NCI-H2107 treated with DMSO at 0.1 percent for 48 hours (cell line): ENCODE data around the gene XCR1.
A peak's percentile ranks its signal among the peaks of the same experiment; 100 is the strongest.
"Not testable (repeated sequence)": the region's sequence is repeated elsewhere in the genome, so short reads cannot be mapped to it uniquely, and the experiment has no call there.

Source experiments
- DNase-seq: peaks from one replicate; lab custom pipeline; 2025; ENCODE audit not compliant: unreplicated experiment; lab: John Stamatoyannopoulos, UW

XCR1 gene

GRCh38 chr3:46007280-46007679, 20.0 kb downstream of the XCR1 start:
- no peak for DNase-seq

DNA sequence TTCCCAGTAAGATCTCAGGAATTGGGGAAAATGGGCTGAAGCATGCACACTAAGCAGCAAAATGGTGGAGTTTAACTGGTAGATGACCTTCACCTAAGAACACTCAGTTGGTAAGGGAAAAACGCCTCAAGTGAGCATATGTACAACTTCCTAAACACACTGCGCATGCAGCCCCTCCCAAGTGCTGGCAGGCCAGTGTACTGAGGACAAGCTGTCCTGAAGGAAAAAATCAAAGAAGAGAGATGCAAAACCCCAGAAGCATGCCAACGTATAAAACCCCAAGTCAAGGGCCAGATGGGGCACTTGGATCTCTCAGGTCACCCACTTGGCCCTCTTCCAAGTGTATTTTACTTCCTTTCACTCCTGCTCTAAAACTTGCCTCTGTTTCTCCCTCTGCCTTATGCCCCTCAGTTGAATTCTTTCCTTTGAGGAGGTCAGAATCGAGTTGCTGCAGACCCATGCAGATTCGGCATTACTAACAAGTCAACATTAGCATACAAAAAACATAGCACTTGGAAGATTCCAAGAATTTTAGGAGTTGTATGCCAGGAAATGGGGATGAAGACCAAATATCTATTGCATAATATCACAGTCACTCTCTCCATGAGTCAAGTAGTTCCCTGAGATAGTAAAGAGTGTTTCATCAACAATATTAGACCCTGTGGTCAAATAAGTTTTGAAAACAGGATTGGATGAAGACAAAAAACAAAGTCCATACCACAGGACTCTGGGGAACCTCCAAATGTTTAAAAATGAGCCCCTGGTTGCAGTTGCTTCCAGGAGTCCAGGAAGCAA, 20.8 kb downstream of the XCR1 start:
- DNase-seq: no peak

GRCh38 chr3:46003706-46004105, 23.6 kb downstream of the XCR1 start:
- not testable (repeated sequence) for DNase-seq

GRCh38 chr3:46001178-46001577, 26.1 kb downstream of the XCR1 start:
- no peak for DNase-seq

DNA sequence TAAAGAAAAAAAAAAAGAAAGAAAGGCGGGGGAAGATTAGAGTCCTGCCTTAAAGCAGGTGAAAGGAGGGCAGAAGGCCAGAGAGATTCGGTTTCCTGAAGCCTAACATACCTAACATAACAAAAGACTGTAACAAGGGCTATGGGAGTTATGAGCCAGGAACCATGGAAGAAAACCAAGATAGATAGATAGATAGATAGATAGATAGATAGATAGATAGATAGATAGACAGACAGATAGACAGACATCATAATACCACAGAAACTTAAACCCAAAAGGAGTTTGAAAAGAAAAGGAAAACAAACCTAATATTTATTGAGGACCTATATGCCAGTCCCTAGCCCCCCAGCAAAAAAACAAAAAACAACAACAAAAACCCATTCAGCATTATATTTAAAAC, 29.3 kb downstream of the XCR1 start:
- DNase-seq: no peak

DNA sequence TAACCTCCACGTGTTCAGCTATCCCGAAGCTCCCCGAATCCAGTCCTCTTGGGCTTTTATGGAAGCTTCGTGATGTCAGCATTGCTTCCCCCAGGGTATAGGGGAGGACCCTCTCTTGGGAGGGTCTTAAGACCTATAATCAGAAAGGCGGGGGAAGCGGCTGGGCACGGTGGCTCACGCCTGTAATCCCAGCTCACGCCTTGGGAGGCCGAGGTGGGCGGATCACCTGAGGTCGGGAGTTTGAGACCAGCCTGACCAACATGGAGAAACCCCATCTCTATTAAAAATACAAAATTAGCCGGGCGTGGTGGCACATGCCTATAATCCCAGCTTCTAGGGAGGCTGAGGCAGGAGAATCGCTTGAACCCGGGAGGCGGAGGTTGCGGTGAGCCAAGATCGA, 29.8 kb downstream of the XCR1 start:
- not testable (repeated sequence) for DNase-seq

DNA sequence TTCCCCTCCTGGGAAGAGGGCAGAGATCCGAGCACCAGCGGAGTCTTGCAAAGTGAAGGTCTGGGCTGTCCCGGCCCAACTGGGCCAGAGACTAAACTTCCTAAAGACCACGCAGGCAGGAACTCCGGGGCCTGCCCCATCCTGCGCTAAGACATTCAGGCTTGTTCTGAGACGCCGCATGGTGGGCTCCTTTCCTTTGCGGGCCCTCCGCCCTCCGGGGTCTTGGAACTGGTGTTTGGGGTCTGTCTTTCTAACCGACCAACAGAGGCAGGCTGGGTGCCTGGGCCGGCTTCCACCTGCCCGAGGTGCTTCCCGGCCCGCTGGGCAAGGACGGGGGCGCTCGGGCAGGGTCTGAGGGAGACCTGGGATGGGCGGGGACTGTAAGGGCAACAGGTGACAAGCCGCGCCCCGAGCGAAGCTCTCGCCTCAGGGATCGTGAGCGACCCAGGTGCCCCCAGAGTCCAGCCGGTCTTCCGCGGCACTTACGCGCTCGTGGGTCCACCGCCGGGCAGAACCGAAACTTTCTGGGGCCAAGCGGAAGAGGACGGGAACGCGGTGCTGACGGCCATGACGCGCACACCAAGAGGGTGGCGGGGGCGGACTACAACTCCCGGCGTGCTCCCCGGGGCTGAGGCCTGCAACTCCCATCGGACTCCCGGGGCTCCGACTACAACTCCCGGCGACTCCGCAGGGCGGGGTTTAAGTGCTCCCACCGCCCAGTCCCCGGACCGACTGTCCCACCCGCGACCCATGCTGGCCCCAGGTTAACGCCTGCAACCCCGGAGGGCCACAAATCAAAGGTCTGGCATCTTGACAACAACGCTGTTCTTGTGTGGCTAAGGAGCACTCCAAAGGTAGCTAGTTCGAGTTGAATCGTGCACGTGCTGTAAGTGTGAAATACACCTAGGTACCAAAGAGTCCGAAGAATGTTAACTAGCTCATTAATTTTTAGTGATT, 31.8 kb downstream of the XCR1 start, which contains the start of gene FYCO1:
TSS of gene FYCO1 (minus strand) at position 589 of the 957 bp plus-strand sequence. CDS start 10,914 bp downstream, outside the sequence.
- no peak for DNase-seq

DNA sequence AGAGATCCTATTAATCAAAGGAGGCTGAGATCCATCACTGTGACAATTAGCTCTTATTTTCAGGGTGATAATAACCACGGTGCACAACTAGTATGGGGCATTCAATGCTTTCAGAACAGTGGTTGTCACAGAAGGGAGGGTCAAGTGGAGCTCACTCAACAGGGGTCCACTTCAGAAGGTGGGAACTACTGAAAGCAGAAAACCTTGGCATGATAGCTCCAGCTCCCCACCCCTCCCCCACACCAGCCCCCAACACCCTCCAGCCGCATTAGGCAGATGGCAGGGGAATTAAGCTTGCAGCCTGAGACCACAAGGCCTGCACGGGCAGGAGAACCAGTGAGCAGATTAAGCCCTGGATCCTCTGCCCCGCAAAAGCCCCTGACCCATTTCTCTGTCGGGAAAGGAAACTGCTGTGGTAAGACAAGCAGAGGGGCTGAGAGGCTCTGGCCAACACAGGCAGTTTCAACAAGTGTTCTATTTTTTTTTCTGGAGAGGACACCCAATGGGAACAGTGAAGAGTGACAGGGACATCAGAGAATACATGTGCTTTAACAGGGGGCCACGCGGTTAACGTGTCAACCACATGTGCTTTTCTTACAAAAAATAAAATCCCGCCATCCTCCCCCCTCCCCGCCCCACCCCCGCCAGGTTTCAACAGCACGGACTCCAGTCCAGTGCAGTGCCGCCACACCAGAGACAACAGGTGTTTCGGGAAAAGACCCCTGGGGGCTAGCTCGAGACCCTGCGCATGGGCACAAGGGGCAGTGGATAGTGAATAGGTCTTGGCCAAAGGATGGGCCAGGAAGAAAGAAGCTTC, 32.7 kb downstream of the XCR1 start:
- DNase-seq: peak; percentile 41

DNA sequence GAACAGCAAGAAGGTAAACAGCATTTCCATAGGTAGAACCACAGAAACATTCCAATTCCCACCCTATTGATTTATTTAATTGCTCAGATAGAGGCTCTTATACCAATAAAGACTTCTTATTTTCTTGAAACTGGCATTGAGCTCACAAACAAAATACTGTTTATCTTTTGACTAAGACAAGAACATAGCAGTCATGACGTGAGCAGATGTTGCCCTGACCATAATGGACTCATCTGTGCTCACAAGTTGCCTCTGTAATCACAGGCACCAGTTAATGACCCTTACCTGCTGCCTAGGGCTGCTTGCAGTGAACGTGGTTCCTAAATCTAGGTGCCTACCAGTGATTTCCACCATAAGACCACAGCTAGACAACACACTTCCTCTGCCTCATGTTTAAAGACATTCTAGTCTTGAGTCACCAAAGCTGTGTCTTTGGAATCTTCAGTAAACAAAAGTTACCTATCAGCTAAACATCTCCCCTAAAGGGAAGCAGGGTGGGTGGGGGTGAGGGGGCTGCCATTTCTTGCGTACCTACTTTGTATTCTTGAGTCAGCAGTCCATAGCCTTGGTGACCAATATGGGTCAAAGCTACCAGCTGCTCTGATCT, 33.8 kb downstream of the XCR1 start:
- no peak for DNase-seq

GRCh38 chr3:45992821-45993221, 34.5 kb downstream of the XCR1 start:
- DNase-seq: no peak

GRCh38 chr3:45992133-45992729, 35.1 kb downstream of the XCR1 start:
- no peak for DNase-seq

GRCh38 chr3:45991341-45991740, 35.9 kb downstream of the XCR1 start:
- DNase-seq: no peak

DNA sequence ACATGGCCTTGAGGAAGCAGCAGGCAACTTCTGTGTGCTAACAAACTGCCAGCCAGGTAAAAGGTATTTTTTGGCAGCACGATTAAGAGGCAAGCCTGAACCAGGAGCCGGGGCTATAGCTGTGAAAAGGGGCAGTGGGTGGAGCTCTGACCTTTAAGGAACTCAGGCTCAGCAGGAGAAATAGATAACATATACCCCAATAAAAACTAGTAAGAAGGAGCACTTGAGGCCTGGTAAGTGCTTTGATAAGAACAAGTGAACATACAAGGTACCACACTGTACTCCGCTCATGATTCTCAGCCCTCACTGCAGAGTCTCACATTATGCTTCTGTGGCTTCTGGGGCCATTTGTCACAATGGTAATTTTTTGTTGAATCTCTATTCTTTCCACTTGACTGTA, 37.1 kb downstream of the XCR1 start:
- DNase-seq: no peak

- no peak for DNase-seq
Measured at GRCh38 chr3:45988804-45989203, 38.5 kb downstream of the XCR1 start.

GRCh38 chr3:45988362-45988761, 38.9 kb downstream of the XCR1 start:
- DNase-seq: no peak

DNA sequence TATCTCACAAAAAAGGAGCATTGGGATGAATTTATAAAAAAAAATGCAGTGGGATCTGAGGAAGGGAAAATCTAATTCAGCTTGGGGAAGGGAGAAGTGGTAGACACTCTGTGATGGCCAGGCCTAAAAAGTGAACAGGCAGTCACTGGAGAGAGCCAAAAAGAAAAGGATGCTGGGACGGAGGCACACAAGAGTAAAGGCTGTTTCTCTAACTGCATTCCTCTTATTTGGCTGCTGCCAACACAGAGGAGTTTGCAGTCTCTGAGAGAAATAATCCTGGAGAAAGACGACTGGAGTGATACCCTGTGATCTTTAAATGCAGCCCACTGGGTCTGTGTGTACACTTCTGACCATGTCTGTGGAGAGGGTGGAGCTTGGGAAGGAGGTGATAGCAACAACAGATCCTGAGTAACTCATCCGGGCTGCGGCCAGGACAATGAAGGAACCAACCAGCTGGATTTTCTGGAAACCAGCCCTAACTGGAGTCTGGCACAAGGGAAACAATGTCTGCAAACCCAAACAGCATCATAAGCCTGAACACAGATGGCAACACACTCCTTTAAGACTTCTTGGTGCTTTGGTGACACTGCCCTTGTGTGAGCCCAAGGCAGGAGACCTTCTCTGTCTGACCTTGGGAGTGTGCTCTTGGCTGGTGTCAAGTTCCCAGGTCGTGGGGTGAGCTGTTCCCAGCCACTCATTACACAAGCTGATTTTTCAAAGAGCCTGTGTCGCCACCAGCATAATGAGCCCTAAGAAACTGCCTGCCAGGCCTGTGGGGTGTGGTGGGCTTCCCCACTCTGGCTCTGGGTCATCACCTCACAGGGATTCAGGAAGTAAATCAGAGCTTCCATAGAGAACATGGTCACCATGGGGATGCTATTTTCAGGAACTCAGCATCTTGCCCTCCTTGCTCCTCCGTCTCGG, 39.7 kb downstream of the XCR1 start:
- DNase-seq: no peak

DNA sequence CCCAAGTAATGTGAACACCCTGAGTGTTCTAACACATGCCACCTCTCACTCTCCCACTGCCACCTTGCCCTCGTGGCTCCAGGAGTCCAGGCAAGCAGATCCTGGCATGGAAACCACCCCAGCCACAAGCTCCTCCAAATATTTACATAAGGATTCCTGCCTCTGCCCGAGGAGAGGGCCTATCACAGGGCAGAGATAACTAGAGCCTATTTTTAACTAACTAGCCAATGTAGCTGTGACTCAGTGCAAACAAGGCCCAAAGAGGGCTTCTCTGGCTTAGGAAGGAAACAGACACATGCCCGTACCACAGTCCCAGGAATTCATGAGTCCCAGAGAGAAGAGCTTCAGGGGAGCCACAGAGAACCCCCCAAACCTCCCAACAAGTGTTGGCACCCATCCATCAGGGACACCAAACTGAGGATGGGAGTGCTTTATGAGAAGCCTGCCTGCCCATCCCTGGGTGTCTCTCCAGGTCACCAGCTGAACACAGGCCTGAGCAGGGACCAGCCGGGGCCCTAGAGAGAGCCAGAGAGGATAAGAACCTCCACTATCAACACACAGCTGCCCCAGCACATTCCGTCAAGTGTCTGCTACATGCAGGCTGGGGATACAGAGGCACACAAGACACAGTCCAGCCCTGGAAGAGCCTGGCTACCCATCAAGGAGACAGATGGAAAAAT, 40.8 kb downstream of the XCR1 start:
- no peak for DNase-seq

DNA sequence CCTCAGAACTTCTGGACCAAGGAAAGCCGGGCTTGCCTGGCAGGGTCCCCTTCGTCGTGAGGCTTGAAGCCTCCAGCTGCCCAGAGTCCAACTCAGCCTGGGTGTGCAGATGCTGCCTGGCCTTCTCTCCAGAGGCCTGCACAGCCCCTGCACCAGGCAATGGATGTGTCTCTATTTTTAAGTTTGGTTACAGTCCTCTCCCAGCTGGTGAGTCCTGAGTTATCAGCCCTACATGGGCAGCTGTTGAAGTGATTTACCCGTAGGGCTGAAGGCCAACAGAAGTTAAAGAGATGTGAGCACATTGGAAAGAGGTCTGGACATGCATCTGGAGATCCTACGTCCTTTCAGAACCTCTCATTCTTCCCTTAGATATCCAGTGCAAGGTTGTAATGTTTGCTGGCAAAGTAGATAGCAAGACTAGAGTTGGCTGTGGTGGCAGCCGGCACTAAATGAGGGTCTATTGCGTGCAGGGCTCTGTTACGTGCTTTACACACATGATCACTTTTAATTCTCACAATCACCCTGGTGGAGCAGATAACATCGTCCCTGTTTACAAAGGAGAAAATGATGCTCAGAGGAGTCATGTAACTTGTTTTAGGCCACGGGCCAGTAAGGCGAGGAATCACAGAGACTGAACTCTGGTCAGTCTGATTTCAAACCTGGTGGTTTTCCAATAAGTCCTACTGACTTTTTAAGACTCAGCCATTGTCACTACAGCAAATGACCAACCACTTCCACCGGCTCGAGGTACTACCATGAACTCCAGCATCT, 41.6 kb downstream of the XCR1 start:
- no peak for DNase-seq
